HCT116 (cell line): ENCODE data around the gene CFAP92. TPM values are rescaled to one million over a fixed set of nuclear protein-coding genes. Genes with fewer than 3 reads are reported as not detected.

ENCODE experiments used
- ATAC-seq: fragments of 200-7000 bp; cut with Tn5 transposase; 2 replicates; pipeline ENCODE4 v1.9.1; 2020; ENCODE audit warnings: mild to moderate bottlenecking, moderate library complexity
- BruUV-seq: library from RNA; stranded (reverse); fragments of 400-500 nt; replicated peaks from 2 replicates; lab custom pipeline; 2021; lab: Mats Ljungman, UMichigan
- CTCF ChIA-PET: fragments of 300-600 bp; sonication (Branson Sonifier 250); formaldehyde crosslinking; loops from one replicate; lab custom pipeline; 2021; ENCODE audit warnings: antibody characterized with exemption; lab: Charles Lee
- POLR2A ChIA-PET: fragments of 300-600, 350-600 bp; sonication (Branson Sonifier 250); formaldehyde crosslinking; loops from one replicate; lab custom pipeline; 2021; ENCODE audit warnings: antibody characterized with exemption; lab: Charles Lee
- RAD21 ChIA-PET, 2 experiments: fragments of 300-600 bp; sonication (Branson Sonifier 250); formaldehyde crosslinking; loops; one replicate each; lab custom pipeline; 2023; ENCODE audit warnings: low total read pairs in 2 of 2; ENCODE audit not compliant: uncharacterized antibody in 2 of 2, unreplicated experiment in 2 of 2, low non-redundant PET in 1 of 2; lab: Charles Lee
- DNase-seq: peaks from one replicate; pipeline ENCODE4 v3.0.0-alpha.2; 2010; ENCODE audit warnings: low read depth, low spot score
- H2AFZ ChIP-seq: fragments of 200-600 bp; shearing (Covaris generic), sonication (generic); 2 replicates; pipeline ENCODE4 v1.6.1; 2017; ENCODE audit warnings: low read depth, mixed run types, mixed read lengths, antibody characterized with exemption, low read length; ENCODE audit not compliant: poor library complexity, severe bottlenecking
- H3K27ac ChIP-seq: 2 replicates; pipeline ENCODE4 v1.5.1; 2012; ENCODE audit warnings: low read depth, low read length
- H3K27me3 ChIP-seq: fragments of 200-600 bp; sonication (generic); 2 replicates; pipeline ENCODE4 v1.6.1; 2016; ENCODE audit warnings: mixed run types, low read length, mixed read lengths; ENCODE audit not compliant: insufficient read depth
- H3K36me3 ChIP-seq, 2 experiments: fragments of 200-500 bp in 1 of 2; fragments of 200-600 bp in 1 of 2; sonication (Bioruptor generic) in 1 of 2; sonication (generic) in 1 of 2; 2 replicates each; pipeline versions ENCODE4 v1.5.1 to v1.6.1; 2014 to 2016; ENCODE audit warnings: low read length in 2 of 2, inconsistent platforms in 1 of 2, mixed read lengths in 1 of 2, mixed run types in 1 of 2; ENCODE audit not compliant: insufficient read depth in 2 of 2, control insufficient read depth in 1 of 2
- H3K4me1 ChIP-seq, 2 experiments: fragments of 200-600 bp in 1 of 2; sonication (generic) in 1 of 2; 2 replicates each; pipeline versions ENCODE4 v1.5.1 to v1.6.1; 2012 to 2017; ENCODE audit warnings: low read length in 2 of 2, inconsistent platforms in 1 of 2, mild to moderate bottlenecking in 1 of 2, mixed read lengths in 1 of 2, mixed run types in 1 of 2, moderate library complexity in 1 of 2; ENCODE audit not compliant: insufficient read depth in 2 of 2, control insufficient read depth in 1 of 2
- H3K4me2 ChIP-seq: fragments of 200-600 bp; sonication (generic); 2 replicates; pipeline ENCODE4 v1.6.1; 2017; ENCODE audit warnings: mixed run types, low read length, mixed read lengths
- H3K4me3 ChIP-seq, 2 experiments: fragments of 200-600 bp in 1 of 2; sonication (generic) in 1 of 2; replicated peaks in 1 of 2; 2 replicates each; pipeline ENCODE4 v1.5.1; 2011 to 2016; ENCODE audit warnings: low read length in 2 of 2, control low read depth in 1 of 2, low read depth in 1 of 2, mild to moderate bottlenecking in 1 of 2, mixed read lengths in 1 of 2, mixed run types in 1 of 2
- H3K79me2 ChIP-seq: fragments of 200-600 bp; sonication (generic); 2 replicates; pipeline ENCODE4 v1.6.1; 2017; ENCODE audit warnings: mild to moderate bottlenecking, mixed run types, low read length, moderate library complexity, mixed read lengths; ENCODE audit not compliant: insufficient read depth
- H3K9ac ChIP-seq: fragments of 200-600 bp; sonication (generic); 2 replicates; pipeline ENCODE4 v1.6.1; 2016; ENCODE audit warnings: low read length, mixed read lengths
- H3K9me2 ChIP-seq: fragments of 200-600 bp; sonication (generic), shearing (Covaris generic); 2 replicates; pipeline ENCODE4 v1.6.1; 2017; ENCODE audit warnings: mixed run types, mild to moderate bottlenecking, moderate library complexity; ENCODE audit not compliant: insufficient read depth
- H3K9me3 ChIP-seq, 2 experiments: fragments of 200-500 bp in 1 of 2; fragments of 200-600 bp in 1 of 2; sonication (Bioruptor generic) in 1 of 2; sonication (generic) in 1 of 2; 2 replicates each; pipeline ENCODE4 v1.6.1; 2014 to 2017; ENCODE audit warnings: low read length in 2 of 2, mixed read lengths in 2 of 2, inconsistent platforms in 1 of 2, low read depth in 1 of 2, mild to moderate bottlenecking in 1 of 2, mixed run types in 1 of 2, moderate library complexity in 1 of 2; ENCODE audit not compliant: control insufficient read depth in 1 of 2, insufficient read depth in 1 of 2
- H4K20me1 ChIP-seq: fragments of 200-600 bp; sonication (generic), shearing (Covaris generic); 2 replicates; pipeline ENCODE4 v1.6.1; 2017; ENCODE audit warnings: mixed run types, mild to moderate bottlenecking, moderate library complexity; ENCODE audit not compliant: insufficient read depth
- CBX3 ChIP-seq: IDR thresholded peaks from 2 replicates; pipeline ENCODE4 v1.6.1; 2012; ENCODE audit warnings: low read depth
- CEBPB ChIP-seq: IDR thresholded peaks from 2 replicates; pipeline ENCODE4 v1.6.1; 2012; ENCODE audit warnings: low read depth
- EZH2 ChIP-seq: fragments of 200-600 bp; sonication (generic); IDR thresholded peaks from 2 replicates; pipeline ENCODE4 v1.6.1; 2017; ENCODE audit warnings: antibody characterized with exemption, mixed run types
- MAX ChIP-seq: IDR thresholded peaks from 2 replicates; pipeline ENCODE4 v1.6.1; 2012
- SP1 ChIP-seq: IDR thresholded peaks from 2 replicates; pipeline ENCODE4 v1.6.1; 2012; ENCODE audit warnings: low read depth
- SRF ChIP-seq: IDR thresholded peaks from 2 replicates; pipeline ENCODE4 v1.6.1; 2012; ENCODE audit warnings: low read depth
- YY1 ChIP-seq: IDR thresholded peaks from 2 replicates; pipeline ENCODE4 v1.6.1; 2011; ENCODE audit warnings: low read length, low read depth, moderate library complexity, mild to moderate bottlenecking; ENCODE audit not compliant: insufficient replicate concordance; ENCODE audit errors: extremely low read depth
- ZNF274 ChIP-seq: fragments of 200-500 bp; sonication (Bioruptor generic); IDR thresholded peaks from 2 replicates; pipeline ENCODE4 v1.6.1; 2014; ENCODE audit warnings: mild to moderate bottlenecking, low read depth, low read length, inconsistent platforms
- intact Hi-C: fragments of 100-400 bp; cut with micrococcal nuclease; formaldehyde crosslinking; loops from 2 replicates; pipeline ENCODE4 v1.10.0; 2022
- total RNA-seq: library from RNA; stranded (reverse); gene quantifications from one replicate; pipeline ENCODE4 v1.2.1, GENCODE V29; 2021; ENCODE audit not compliant: unreplicated experiment

The CFAP92 gene
- total RNA-seq, 1 experiment from 2014 or later: 3.6 TPM

- RAD21 ChIA-PET: interaction anchor here (0.7 to 1.9 kb wide), 6 partner anchors 24 to 340 kb away, joined by 3 to 10 read pairs (median 4); partner anchors contain the start of gene COPG1 (in 1 of the 2)
- Histone ChIP-seq H4K20me1 (no peaks in the 10 kb centered on the region), H2AFZ (no peak overlapping the region), H3K9me3 (no peaks in the 10 kb centered on the region), H3K79me2 (no peaks in the 10 kb centered on the region), H3K27ac (no peak overlapping the region), H3K27me3 (no peaks in the 10 kb centered on the region), H3K9ac (no peak overlapping the region), H3K9me2 (no peaks in the 10 kb centered on the region), H3K4me1 (0 out of 4 replicates have a peak, but pooled peaks cover 0 to 3% of the 10 kb centered on the region in 2 experiments)
- DNase-seq: no peak
- POLR2A ChIA-PET: interaction anchor here (1.0 to 1.5 kb wide), 2 partner anchors 33 to 345 kb away, joined by 4 to 5 read pairs; a partner anchor contains a TSS
- no peak for ATAC-seq
- BruUV-seq: no TSS peak
- TF ChIP-seq SP1 (no peak), ZNF274 (no peak), MAX (no peak), CBX3 (no peak), YY1 (no peak), EZH2 (no peak), SRF (no peak), CEBPB (no peak)
- TF ChIP-seq, all 23 proteins: peak for 0
- intact Hi-C loops: loop anchor here (1.0 kb wide), 1 partner anchor 279 kb away; the partner anchor contains the start of gene COPG1
- H3K4me3 ChIP-seq: no peak overlapping the region
- no peak overlapping the region for H3K4me2 ChIP-seq
- no peaks in the 10 kb centered on the region for H3K36me3 ChIP-seq
- CTCF ChIA-PET: interaction anchor here (0.6 to 2.5 kb wide), 20 partner anchors 11 to 358 kb away, joined by 3 to 55 read pairs (median 6); partner anchors contain the start of genes CFAP92, CNBP, COPG1 and RAB43
Measured at GRCh38 chr3:128970740-128971047, 23.2 kb downstream of the CFAP92 start.
